ENCODE data around the gene MSI2.

DNA sequence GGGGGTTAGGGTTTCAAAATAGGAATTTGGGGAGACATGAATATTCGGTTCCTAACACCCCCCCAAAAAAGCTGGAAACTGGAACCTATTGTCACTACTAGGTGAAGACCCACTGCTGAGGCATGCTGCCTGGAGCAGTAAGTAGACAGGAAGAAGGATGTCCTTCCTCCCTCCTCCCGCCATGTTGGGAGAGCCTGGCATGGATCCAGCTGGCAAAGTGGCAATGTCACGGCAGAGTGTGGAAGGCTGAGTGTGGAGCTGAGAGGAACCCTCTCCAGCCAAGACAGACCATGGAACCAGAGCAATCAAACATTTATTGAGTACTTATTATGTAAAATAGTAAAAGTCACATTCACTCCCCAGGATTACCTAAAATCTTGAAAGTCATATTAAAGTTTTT, 439.7 kb downstream of the MSI2 start:
- TF ChIP-seq, protein P1, sequence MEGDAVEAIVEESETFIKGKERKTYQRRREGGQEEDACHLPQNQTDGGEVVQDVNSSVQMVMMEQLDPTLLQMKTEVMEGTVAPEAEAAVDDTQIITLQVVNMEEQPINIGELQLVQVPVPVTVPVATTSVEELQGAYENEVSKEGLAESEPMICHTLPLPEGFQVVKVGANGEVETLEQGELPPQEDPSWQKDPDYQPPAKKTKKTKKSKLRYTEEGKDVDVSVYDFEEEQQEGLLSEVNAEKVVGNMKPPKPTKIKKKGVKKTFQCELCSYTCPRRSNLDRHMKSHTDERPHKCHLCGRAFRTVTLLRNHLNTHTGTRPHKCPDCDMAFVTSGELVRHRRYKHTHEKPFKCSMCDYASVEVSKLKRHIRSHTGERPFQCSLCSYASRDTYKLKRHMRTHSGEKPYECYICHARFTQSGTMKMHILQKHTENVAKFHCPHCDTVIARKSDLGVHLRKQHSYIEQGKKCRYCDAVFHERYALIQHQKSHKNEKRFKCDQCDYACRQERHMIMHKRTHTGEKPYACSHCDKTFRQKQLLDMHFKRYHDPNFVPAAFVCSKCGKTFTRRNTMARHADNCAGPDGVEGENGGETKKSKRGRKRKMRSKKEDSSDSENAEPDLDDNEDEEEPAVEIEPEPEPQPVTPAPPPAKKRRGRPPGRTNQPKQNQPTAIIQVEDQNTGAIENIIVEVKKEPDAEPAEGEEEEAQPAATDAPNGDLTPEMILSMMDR (IDR thresholded peaks at IDR 0.05) = no peak
- TF ChIP-seq POLR2AphosphoS5 (IDR thresholded peaks at IDR 0.05) (no peak), POLR2A (IDR thresholded peaks at IDR 0.05) (no peak)
